HepG2 (cell line): Measurements from ENCODE around the gene HELZ. TPM values are rescaled to one million over a fixed set of nuclear protein-coding genes. Genes with fewer than 3 reads are reported as not detected.

Source experiments
- ATAC-seq: fragments of 200-7000 bp; cut with Tn5 transposase; 3 replicates; pipeline ENCODE4 v1.9.1; 2020; ENCODE audit warnings: mild to moderate bottlenecking, moderate library complexity
- BruUV-seq: library from RNA; stranded (reverse); fragments of 400-500 nt; replicated peaks from 2 replicates; lab custom pipeline; 2021; lab: Mats Ljungman, UMichigan
- CTCF ChIA-PET: fragments of 300-600 bp; formaldehyde crosslinking; extraction: SDS; loops from one replicate; lab custom pipeline; 2021; ENCODE audit warnings: low total read pairs, inconsistent platforms, low intra/inter-chr PET ratio; lab: Yijun Ruan, JAX
- POLR2A ChIA-PET: fragments of 350-600 bp; sonication (Branson Sonifier 250); formaldehyde crosslinking; loops from one replicate; lab custom pipeline; 2020; ENCODE audit warnings: antibody characterized with exemption, inconsistent platforms; lab: Yijun Ruan, JAX
- DNase-seq: peaks from one replicate; pipeline ENCODE4 v3.0.0-alpha.2; 2015; ENCODE audit warnings: low spot score
- FAIRE-seq: peaks from 3 replicates; lab custom pipeline; 2011; peaks lifted over from hg19 to GRCh38; lab: Jason Lieb, UNC
- H2AFZ ChIP-seq: one replicate; pipeline ENCODE4 v1.6.1; 2011; ENCODE audit warnings: low read length, inconsistent platforms
- H3K27ac ChIP-seq: fragments of 300-600 bp; 3 replicates; pipeline ENCODE4 v1.8.0; 2011; ENCODE audit warnings: mixed run types, mild to moderate bottlenecking, mixed read lengths, low read length, inconsistent platforms; ENCODE audit not compliant: insufficient read depth; ENCODE audit errors: extremely low read length
- H3K27me3 ChIP-seq, 2 experiments: fragments of 200-600 bp in 1 of 2; 2 replicates in 1 of 2; 3 replicates in 1 of 2; pipeline versions ENCODE4 v1.6.0 to v1.8.0; 2011; ENCODE audit warnings: low read length in 2 of 2, mild to moderate bottlenecking in 2 of 2, moderate library complexity in 2 of 2, inconsistent platforms in 1 of 2; ENCODE audit not compliant: insufficient read depth in 2 of 2, control insufficient read depth in 1 of 2
- H3K36me3 ChIP-seq, 2 experiments: fragments of 200-600 bp in 1 of 2; replicated peaks in 1 of 2; 2 replicates in 1 of 2; 3 replicates in 1 of 2; pipeline versions ENCODE4 v1.5.1 to v1.8.0; 2011; ENCODE audit warnings: low read length in 2 of 2, inconsistent platforms in 1 of 2; ENCODE audit not compliant: insufficient read depth in 2 of 2, control insufficient read depth in 1 of 2
- H3K4me1 ChIP-seq: 2 replicates; pipeline ENCODE4 v1.5.1; 2012; ENCODE audit warnings: low read length, inconsistent platforms; ENCODE audit not compliant: insufficient read depth
- H3K4me2 ChIP-seq: 2 replicates; pipeline ENCODE4 v1.6.0; 2011; ENCODE audit warnings: low read depth, low read length, inconsistent platforms
- H3K4me3 ChIP-seq, 3 experiments: fragments of 200-600 bp in 1 of 3; sonication (generic), shearing (Covaris generic) in 1 of 3; replicated peaks in 1 of 3; 2 replicates each; pipeline ENCODE4 v1.5.1; 2011 to 2016; ENCODE audit warnings: low read length in 3 of 3, inconsistent platforms in 2 of 3, low read depth in 2 of 3, mild to moderate bottlenecking in 2 of 3, control low read depth in 1 of 3, mixed read lengths in 1 of 3; ENCODE audit not compliant: insufficient read depth in 1 of 3
- H3K79me2 ChIP-seq: one replicate; pipeline ENCODE4 v1.6.1; 2011; ENCODE audit warnings: low read length, inconsistent platforms; ENCODE audit not compliant: insufficient read depth
- H3K9ac ChIP-seq: 2 replicates; pipeline ENCODE4 v1.6.0; 2011; ENCODE audit warnings: mild to moderate bottlenecking, low read depth, low read length, inconsistent platforms; ENCODE audit not compliant: insufficient read depth
- H3K9me3 ChIP-seq: 2 replicates; pipeline ENCODE4 v1.5.1; 2012; ENCODE audit warnings: mild to moderate bottlenecking, low read length
- H4K20me1 ChIP-seq: 2 replicates; pipeline ENCODE4 v1.6.0; 2011; ENCODE audit warnings: inconsistent platforms, mild to moderate bottlenecking, low read length, moderate library complexity; ENCODE audit not compliant: insufficient read depth
- MLX ChIP-seq: IDR thresholded peaks from 2 replicates; pipeline ENCODE4 v1.6.1; 2016
- NKX3-1 ChIP-seq: sonication (generic); formaldehyde crosslinking; IDR thresholded peaks from 2 replicates; pipeline ENCODE4 v1.5.0; 2020; ENCODE audit warnings: missing genetic modification reagents
- PHF8 ChIP-seq: sonication (generic); formaldehyde crosslinking; IDR thresholded peaks from 2 replicates; pipeline ENCODE4 v1.5.0; 2020; ENCODE audit warnings: missing genetic modification reagents
- PLRG1 ChIP-seq: fragments of 450-650 bp; conservative IDR thresholded peaks from 2 replicates; pipeline ENCODE4 v1.6.1; 2016
- PLSCR1 ChIP-seq: sonication (generic); formaldehyde crosslinking; IDR thresholded peaks from 2 replicates; pipeline ENCODE4 v1.5.0; 2020; ENCODE audit warnings: missing genetic modification reagents, mild to moderate bottlenecking, borderline replicate concordance
- PRMT3 ChIP-seq: sonication (generic); formaldehyde crosslinking; IDR thresholded peaks from 2 replicates; pipeline ENCODE4 v1.8.1; 2022; ENCODE audit warnings: low read depth, mild to moderate bottlenecking, moderate library complexity, missing genetic modification reagents, borderline replicate concordance
- RBM22 ChIP-seq: fragments of 200-400 bp; formaldehyde crosslinking; optimal IDR thresholded peaks from 2 replicates; pipeline ENCODE3; 2017; ENCODE audit warnings: mild to moderate bottlenecking, low read length, moderate library complexity
- TEAD2 ChIP-seq: sonication (generic); formaldehyde crosslinking; IDR thresholded peaks from 2 replicates; pipeline ENCODE4 v1.9.0; 2021; ENCODE audit warnings: missing genetic modification reagents
- ZNF790 ChIP-seq: sonication (generic); formaldehyde crosslinking; IDR thresholded peaks from 2 replicates; pipeline ENCODE4 v1.8.0; 2022; ENCODE audit warnings: missing genetic modification reagents, mild to moderate bottlenecking, borderline replicate concordance
- ZNF879 ChIP-seq: sonication (generic); formaldehyde crosslinking; IDR thresholded peaks from 2 replicates; pipeline ENCODE4 v1.8.1; 2023; ENCODE audit warnings: missing genetic modification reagents
- WGBS: methylation state at CpG from one replicate; pipeline ENCODE4 v1.1.6; 2017; ENCODE audit warnings: low lambda C conversion rate; 5-methylcytosine and 5-hydroxymethylcytosine counted together
- in situ Hi-C: cut with HindIII; loops from 2 replicates; pipeline ENCODE4 v1.10.0; 2017; ENCODE audit warnings: low pct_unique_long_range_greater_than_20kb; ENCODE audit not compliant: extremely low pct_ligation_motif_present
- intact Hi-C: fragments of 100-400 bp; cut with micrococcal nuclease; formaldehyde crosslinking; loops from one replicate; pipeline ENCODE4 v1.10.0; 2022; ENCODE audit not compliant: unreplicated experiment
- polyA plus RNA-seq, 8 experiments: library from polyadenylated mRNA; depleted of rRNA in 3 of 8; stranded (reverse) in 7 of 8; unstranded in 1 of 8; fragments of >200 nt; fragmentation: Illumina TruSeq in 4 of 8; extraction: Trizol in 4 of 8; gene quantifications; 2 replicates each; pipeline versions ENCODE4 v1.2.1 to v1.2.3, GENCODE V29; 2011 to 2016; ENCODE audit warnings: low read depth in 4 of 8, missing spikeins in 1 of 8, mixed read lengths in 1 of 8; ENCODE audit not compliant: insufficient read depth in 1 of 8
- total RNA-seq, 5 experiments: library from RNA; depleted of rRNA; stranded (reverse); fragments of >200 nt; fragmentation: Illumina TruSeq; extraction: Trizol; gene quantifications; 2 replicates each; pipeline ENCODE4 v1.2.3, GENCODE V29; 2016; ENCODE audit warnings: low read depth in 1 of 5

The HELZ gene
- total and polyA plus RNA-seq, 2 of the 13 experiments (the other 11 are each of a cell fraction or from before 2014, with no cell fraction given): 35.3 to 52.4 TPM

- no peak for TF ChIP-seq PLSCR1 (CRISPR knock-in tag)
- no peak for TF ChIP-seq PRMT3 (CRISPR knock-in tag)
- peak; percentile 77 for TF ChIP-seq RBM22
- TF ChIP-seq MLX (CRISPR knock-in tag): no peak
- no peak for TF ChIP-seq ZNF790 (CRISPR knock-in tag)
These were observed 106.6 kb downstream of the HELZ start (continued) for GRCh38 chr17:67138392-67138791.

- Histone ChIP-seq H3K4me3 (no peak overlapping the region), H3K27me3 (no peaks in the 10 kb centered on the region), H4K20me1 (peaks cover 4% of the 10 kb centered on the region; the same call in 1 of the 2 replicates), H3K4me2 (no peak overlapping the region), H3K79me2 (no peaks in the 10 kb centered on the region), H3K27ac (no peak overlapping the region), H3K4me1 (no peaks in the 10 kb centered on the region), H3K9me3 (no peaks in the 10 kb centered on the region), H3K9ac (no peak overlapping the region), H2AFZ (no peak overlapping the region), H3K36me3 (peaks cover 24 to 61% of the 10 kb centered on the region in 2 experiments)
- no peak for DNase-seq
- ChIA-PET POLR2A (no interaction called here), CTCF (no interaction called here)
- intact Hi-C loops (no loop called here), in situ Hi-C loops (no loop called here)
- no peak for FAIRE-seq
- TF ChIP-seq PHF8: no peak
- no peak for TF ChIP-seq ZNF879 (CRISPR knock-in tag)
- TF ChIP-seq NKX3-1 (CRISPR knock-in tag): no peak
- TF ChIP-seq TEAD2: no peak
- no peak for TF ChIP-seq PLRG1
- 95% methylated on average over 5 of the region's 5 CpGs for WGBS
- no peak for ATAC-seq
- no TSS peak for BruUV-seq
These were observed 107.1 kb downstream of the HELZ start for GRCh38 chr17:67137860-67138259.
